GM13977 (cell line): ENCODE data around the gene GALNT16.

Experiments used
- DNase-seq: peaks from one replicate; pipeline ENCODE4 v3.0.0; 2012; ENCODE audit warnings: low spot score
- in situ Hi-C: fragments of 300-500 bp; cut with MboI; formaldehyde crosslinking; loops from one replicate; pipeline ENCODE4 v1.12.0; 2022; ENCODE audit warnings: low sequenced_read_pairs, low pct_unique_long_range_greater_than_20kb, mixed read lengths, inconsistent platforms; ENCODE audit not compliant: unreplicated experiment
- TF ChIP-seq, protein P1 (sequence below): IDR thresholded peaks from 2 replicates; pipeline ENCODE4 v1.5.1; 2012; ENCODE audit warnings: mild to moderate bottlenecking, control low read depth; ENCODE audit not compliant: insufficient read depth; ENCODE audit errors: extremely low read depth, missing control alignments

The GALNT16 gene

DNA sequence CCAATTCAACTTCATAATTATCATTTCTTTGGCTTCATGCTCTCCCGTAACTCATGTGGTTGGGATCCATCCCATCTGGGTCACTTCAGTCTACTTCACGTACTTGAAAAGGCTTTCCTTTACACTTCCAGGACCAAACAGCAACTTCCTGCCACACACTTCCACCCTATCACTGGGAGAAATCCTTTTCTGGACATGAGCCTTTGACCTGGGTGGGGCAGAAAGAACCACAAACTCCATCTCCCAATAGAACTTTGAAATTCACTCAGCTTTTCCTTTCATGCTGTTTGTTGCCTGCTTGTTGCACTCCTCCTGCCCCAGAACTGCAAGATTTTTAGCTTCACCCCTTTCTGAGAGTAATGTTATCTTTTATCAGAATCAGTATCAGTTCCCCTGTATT lies 18.4 kb upstream of the GALNT16 start:
- in situ Hi-C loops = loop anchor here (10.0 to 25.0 kb wide), 2 partner anchors 213 to 471 kb away; no protein-coding TSS in a partner anchor
- DNase-seq = no peak
- TF ChIP-seq, protein P1, sequence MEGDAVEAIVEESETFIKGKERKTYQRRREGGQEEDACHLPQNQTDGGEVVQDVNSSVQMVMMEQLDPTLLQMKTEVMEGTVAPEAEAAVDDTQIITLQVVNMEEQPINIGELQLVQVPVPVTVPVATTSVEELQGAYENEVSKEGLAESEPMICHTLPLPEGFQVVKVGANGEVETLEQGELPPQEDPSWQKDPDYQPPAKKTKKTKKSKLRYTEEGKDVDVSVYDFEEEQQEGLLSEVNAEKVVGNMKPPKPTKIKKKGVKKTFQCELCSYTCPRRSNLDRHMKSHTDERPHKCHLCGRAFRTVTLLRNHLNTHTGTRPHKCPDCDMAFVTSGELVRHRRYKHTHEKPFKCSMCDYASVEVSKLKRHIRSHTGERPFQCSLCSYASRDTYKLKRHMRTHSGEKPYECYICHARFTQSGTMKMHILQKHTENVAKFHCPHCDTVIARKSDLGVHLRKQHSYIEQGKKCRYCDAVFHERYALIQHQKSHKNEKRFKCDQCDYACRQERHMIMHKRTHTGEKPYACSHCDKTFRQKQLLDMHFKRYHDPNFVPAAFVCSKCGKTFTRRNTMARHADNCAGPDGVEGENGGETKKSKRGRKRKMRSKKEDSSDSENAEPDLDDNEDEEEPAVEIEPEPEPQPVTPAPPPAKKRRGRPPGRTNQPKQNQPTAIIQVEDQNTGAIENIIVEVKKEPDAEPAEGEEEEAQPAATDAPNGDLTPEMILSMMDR = no peak

DNA sequence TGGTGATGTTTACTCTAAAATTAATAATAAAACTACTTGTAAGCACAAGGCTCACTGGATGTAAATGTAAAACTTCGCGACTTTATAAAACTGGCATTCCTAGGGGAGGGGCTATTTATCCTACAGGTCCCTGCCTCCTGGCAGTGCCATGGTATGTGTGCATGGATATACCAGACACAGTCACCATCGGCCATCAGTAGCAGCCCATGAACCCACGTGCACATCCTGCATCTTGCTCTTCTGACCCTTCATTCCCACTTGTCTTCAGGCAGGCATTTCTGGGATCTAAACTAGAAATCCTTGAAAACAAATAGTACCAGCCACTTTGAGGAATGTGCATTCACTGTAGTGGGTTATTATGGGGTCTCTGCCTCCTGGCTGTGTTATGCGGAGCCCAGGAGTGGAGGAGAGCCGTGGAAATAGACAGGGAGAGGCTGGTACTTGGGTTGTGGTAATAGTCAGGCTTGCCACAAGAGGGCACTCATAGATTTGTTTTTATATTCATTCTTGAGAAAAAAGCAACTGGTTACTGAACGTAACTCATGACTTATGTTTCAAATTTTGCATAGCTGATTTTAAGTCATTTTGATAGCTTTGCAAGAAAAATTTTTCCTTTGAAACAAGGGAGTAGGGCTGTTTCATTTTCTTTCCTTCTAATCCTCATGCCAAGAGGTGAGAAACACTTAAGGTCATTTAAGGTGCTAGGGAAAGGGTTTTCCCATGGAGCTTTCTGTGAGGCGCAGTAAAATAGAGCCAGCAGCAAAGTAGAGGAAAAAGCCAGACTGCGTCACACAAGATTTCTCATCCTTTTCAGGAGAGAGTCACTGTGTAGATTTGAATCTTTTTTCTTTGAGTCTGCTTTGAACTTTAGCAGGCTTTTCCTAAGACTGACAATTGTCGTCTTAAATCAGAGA lies 17.4 kb upstream of the GALNT16 start:
- peak; percentile 83 for DNase-seq
- in situ Hi-C loops = loop anchor here (10.0 to 25.0 kb wide), 2 partner anchors 212 to 470 kb away; no protein-coding TSS in a partner anchor
- TF ChIP-seq, protein P1 = peak; percentile 64

DNA sequence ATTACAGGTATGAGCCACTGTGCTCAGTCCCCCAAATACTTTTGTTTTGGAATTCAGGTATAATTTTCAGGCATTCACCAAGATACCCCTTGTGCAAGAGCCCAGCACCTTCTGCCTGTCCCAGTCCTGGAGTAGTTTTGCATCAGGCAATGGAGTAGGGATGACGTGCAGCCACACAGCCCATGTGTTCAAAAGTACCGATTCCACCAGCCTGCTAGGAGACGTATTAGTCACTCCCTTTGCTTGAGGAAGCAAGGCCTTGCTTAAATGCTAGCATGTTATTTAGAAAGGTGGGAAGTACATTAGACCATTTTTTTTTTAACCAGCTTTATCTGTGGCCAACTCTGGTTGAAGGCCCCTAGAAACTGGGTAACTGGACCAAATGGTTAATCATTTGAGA lies 15.0 kb upstream of the GALNT16 start:
- in situ Hi-C loops = loop anchor here (10.0 to 25.0 kb wide), 2 partner anchors 210 to 467 kb away; no protein-coding TSS in a partner anchor
- TF ChIP-seq, protein P1 = no peak

GRCh38 chr14:69246331-69246730 lies 13.6 kb upstream of the GALNT16 start:
- TF ChIP-seq, protein P1 = no peak
- in situ Hi-C loops = loop anchor here (10.0 to 25.0 kb wide), 2 partner anchors 208 to 466 kb away; no protein-coding TSS in a partner anchor
- DNase-seq = no peak

More for the DNA sequence above, 15.0 kb upstream of the GALNT16 start:
- DNase-seq = no peak

- no peak for DNase-seq
- in situ Hi-C loops = loop anchor here (10.0 to 25.0 kb wide), 2 partner anchors 207 to 464 kb away; no protein-coding TSS in a partner anchor
- TF ChIP-seq, protein P1 = no peak
Measured at GRCh38 chr14:69247676-69248440, 12.1 kb upstream of the GALNT16 start.

- in situ Hi-C loops = loop anchor here (10.0 to 25.0 kb wide), 2 partner anchors 205 to 463 kb away; no protein-coding TSS in a partner anchor
- TF ChIP-seq, protein P1 = no peak
- no peak for DNase-seq
Measured at GRCh38 chr14:69249603-69250002, 10.4 kb upstream of the GALNT16 start.
